GM12865 (cell line): ENCODE measurements around the gene SMIM22.
A peak's percentile ranks its signal among the peaks of the same experiment; 100 is the strongest.

Experiments used
- DNase-seq: peaks from one replicate; pipeline ENCODE4 v3.0.0; 2010; ENCODE audit warnings: low read depth
- H3K4me3 ChIP-seq: 2 replicates; pipeline ENCODE4 v1.5.1; 2011; ENCODE audit warnings: mild to moderate bottlenecking, low read depth, low read length, control low read depth
- CTCF ChIP-seq: IDR thresholded peaks from 2 replicates; pipeline ENCODE4 v1.5.1; 2011; ENCODE audit warnings: low read length, control low read depth, low read depth, inconsistent platforms; ENCODE audit not compliant: insufficient read depth; ENCODE audit errors: missing control alignments

SMIM22 gene, protein sequence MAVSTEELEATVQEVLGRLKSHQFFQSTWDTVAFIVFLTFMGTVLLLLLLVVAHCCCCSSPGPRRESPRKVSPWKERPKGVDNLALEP

GRCh38 chr16:4795181-4795827, at the start of gene SMIM22:
Gene SMIM22 (plus strand): TSS chr16:4795369. CDS start chr16:4795735, 366 bp downstream.
- TF ChIP-seq CTCF = no peak
- DNase-seq = no peak
- H3K4me3 ChIP-seq = no peak within 1 kb of the TSS

- no peak overlapping the region for H3K4me3 ChIP-seq
- no peak for TF ChIP-seq CTCF
- DNase-seq = no peak
Observed at GRCh38 chr16:4746215-4746614, 49.0 kb upstream of the SMIM22 start.

DNA sequence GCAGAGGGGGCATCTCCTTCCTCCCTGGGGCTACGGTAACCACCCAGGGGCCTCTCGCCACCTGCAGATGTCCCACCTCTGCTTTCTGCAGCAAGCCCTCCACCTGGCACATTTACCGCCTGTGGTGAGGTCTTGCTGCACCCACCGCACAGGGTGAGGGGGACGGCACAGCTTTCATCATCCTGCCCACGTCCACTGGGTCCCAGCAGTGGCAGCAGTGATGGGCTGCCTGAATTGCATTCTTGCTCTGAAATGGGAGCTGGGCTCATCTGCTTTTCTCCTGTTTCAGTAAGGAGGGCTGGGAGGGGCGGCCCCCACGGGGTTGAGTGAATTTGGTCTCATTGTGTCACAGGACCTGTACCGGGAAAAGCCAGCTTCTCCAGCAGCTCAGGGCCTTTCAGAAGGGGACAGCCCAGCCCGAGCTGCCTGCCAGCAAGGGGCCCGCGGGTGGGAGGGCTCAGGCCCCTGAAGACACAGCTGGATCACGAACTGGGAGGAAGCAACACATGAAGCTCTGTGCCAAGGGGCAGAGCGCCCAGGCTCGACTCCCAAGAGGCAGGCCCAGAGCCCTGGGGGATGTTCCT, 48.1 kb upstream of the SMIM22 start:
- DNase-seq = no peak
- no peak overlapping the region for H3K4me3 ChIP-seq
- no peak for TF ChIP-seq CTCF

GRCh38 chr16:4747906-4748681, 47.1 kb upstream of the SMIM22 start:
- DNase-seq = peak; percentile 22
- TF ChIP-seq CTCF = no peak
- H3K4me3 ChIP-seq = no peak overlapping the region

- no peak overlapping the region for H3K4me3 ChIP-seq
- DNase-seq = no peak
- TF ChIP-seq CTCF = no peak
Observed at GRCh38 chr16:4748682-4749411, 46.3 kb upstream of the SMIM22 start.

DNA sequence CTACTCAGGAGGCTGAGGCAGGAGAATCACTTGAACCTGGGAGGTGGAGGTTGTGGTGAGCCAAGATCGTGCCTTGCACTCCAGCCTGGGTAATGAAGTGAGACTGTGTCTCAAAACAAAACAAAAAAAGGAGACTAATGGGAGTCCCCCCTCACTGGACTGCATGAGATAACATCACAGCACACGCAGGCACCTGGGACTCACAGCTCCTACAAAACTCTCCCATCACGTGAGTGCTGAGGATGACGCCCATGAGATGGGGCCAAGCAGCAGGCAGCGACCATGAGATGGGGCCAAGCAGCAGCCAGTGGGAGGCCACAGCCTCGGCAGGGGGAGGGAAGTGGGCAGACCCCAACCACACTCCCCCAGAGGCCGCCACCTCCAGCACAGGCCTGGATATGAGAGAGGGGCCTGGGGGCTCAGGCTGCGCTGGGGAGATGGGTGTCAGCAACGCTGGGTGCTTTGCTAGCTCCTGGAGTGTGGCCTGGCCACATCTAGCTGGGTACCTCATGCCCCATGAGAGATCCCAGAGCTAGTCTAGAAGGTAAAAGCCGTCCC, 45.4 kb upstream of the SMIM22 start:
- H3K4me3 ChIP-seq = no peak overlapping the region
- DNase-seq = peak; percentile 30
- no peak for TF ChIP-seq CTCF
